Frontal cortex (tissue), 4 donors: ENCODE measurements around the gene TGFBR3. TPM values are rescaled to one million over a fixed set of nuclear protein-coding genes. Genes with fewer than 3 reads are reported as not detected.
"Not testable (repeated sequence)": the region's sequence is repeated elsewhere in the genome, so short reads cannot be mapped to it uniquely, and the experiment has no call there.

Source experiments
- DNase-seq, 2 donors: peaks; one replicate each; pipeline ENCODE4 v3.0.0; 2012; ENCODE audit warnings: low spot score in 2 of 2
- FAIRE-seq: peaks from 2 replicates; lab custom pipeline; 2012; peaks lifted over from hg19 to GRCh38; lab: Jason Lieb, UNC
- total RNA-seq: library from RNA; depleted of rRNA; stranded (reverse); fragments of >200 nt; gene quantifications from one replicate; pipeline ENCODE4 v1.2.3, GENCODE V29; 2014
- donor health status: control.
- donor health status: control.
- donor health status: control.

The TGFBR3 gene
- total RNA-seq, 1 donor from 2014 or later: 4.9 TPM

DNA sequence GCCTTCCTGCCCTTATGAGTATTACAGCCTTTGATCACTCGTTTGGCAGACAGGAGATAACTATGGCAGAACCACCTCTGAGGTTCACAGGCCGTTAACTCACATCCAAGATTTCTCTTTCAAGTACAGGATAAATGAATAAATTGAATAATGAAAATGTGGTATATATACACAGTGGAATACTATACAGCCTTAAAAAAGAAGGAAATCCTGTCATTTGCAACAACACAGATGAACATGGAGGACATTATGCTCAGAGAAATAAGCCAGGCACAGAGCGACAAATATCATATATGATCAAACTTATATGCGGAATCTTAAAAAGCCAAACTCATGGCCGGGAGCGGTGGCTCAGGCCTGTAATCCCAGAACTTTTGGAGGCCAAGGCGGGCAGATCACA lies 32.6 kb downstream of the TGFBR3 start:
- FAIRE-seq: no peak
- no peak for DNase-seq

DNA sequence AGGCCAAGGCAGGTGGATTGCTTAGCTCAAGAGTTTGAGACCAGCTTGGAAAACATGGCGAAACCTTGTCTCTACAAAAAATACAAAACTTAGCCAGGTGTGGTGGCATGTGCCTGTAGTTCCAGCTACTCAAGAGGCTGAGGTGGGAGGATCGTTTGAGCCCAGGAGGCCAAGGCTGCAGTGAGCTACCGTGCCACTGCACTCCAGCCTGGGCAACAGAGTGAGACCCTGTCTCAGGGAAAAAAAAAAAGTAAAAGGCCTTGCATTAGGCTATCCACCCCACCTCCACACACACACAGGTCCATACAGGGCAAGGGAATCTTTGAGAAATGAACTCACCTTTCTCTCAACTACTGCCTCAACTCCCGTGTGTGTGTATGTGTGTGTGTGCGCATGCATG lies 33.9 kb downstream of the TGFBR3 start:
- DNase-seq, FAIRE-seq: not testable (repeated sequence)

DNA sequence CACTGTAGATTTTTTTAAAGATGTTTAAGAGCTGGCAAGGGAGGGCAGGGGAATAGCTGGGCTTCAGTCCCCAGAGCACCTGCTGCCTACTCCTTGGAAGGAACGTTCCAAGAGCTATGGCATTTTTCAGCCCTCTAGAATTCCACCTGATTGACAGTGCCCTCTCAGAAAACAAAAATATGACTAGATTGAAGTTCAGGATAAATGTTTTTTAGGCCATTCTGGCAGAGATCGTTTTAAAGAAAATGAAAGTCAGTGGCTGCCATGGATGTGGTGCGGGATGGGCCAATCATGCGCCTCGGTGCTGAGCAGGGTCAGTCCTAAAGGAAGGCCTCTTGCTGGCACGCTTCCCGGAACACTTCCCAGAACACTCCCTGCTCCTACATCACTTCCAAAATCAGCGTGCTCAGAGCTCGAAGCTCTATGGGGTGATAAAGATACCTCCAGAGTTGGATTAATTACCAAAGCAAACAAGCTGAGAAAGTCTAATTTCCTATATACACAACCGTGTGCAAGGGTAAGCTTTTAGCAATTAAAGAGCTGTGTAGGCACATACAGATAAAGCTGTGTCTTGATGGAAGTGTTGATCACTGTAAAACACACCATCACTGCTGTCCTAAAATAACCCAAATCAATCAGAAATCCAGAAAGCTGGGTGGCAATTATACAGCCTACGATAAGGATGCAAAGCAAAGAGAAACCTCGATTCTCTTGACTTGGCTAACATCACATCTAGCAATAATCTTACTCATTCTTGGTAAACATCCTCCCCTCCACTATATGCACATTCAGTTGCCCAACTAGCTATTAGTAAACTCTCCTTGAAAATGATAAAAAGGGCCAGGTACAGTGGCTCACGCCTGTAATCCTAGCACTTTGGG lies 34.6 kb downstream of the TGFBR3 start:
- peak in 1 of 2 donors; percentile 39 for DNase-seq
- FAIRE-seq: no peak

GRCh38 chr1:91850708-91851107 lies 35.2 kb downstream of the TGFBR3 start:
- DNase-seq (no peak), FAIRE-seq (no peak)

GRCh38 chr1:91847851-91848250 lies 38.1 kb downstream of the TGFBR3 start:
- no peak for FAIRE-seq
- DNase-seq: no peak

- DNase-seq (no peak), FAIRE-seq (no peak)
Observed at GRCh38 chr1:91846639-91847013, 39.3 kb downstream of the TGFBR3 start.

GRCh38 chr1:91846007-91846638 lies 39.8 kb downstream of the TGFBR3 start:
- FAIRE-seq (no peak), DNase-seq (no peak)

GRCh38 chr1:91844862-91845528 lies 41.0 kb downstream of the TGFBR3 start:
- no peak for FAIRE-seq
- DNase-seq: no peak

- no peak for FAIRE-seq
Observed at GRCh38 chr1:91843843-91844242, 42.1 kb downstream of the TGFBR3 start.

GRCh38 chr1:91842563-91842962 lies 43.4 kb downstream of the TGFBR3 start:
- DNase-seq: no peak

More at GRCh38 chr1:91843843-91844242, 42.1 kb downstream of the TGFBR3 start:
- no peak for DNase-seq

GRCh38 chr1:91842056-91842455 lies 43.9 kb downstream of the TGFBR3 start:
- DNase-seq: no peak
- FAIRE-seq: no peak

More at GRCh38 chr1:91842563-91842962, 43.4 kb downstream of the TGFBR3 start:
- no peak for FAIRE-seq

DNA sequence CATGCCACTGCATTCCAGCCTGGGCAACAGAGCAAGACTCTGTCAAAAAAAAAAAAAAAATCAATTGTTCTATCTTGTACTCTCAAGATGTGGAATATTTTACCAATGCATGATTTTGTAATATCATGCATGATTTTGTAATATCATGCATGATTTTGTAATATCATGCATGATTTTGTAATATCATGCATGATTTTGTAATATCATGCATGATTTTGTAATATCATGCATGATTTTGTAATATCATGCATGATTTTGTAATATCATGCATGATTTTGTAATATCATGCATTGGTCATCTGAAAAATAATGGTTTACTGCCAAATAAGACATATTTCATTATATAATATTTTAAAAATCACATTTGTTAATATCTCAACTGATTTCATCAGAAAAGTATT lies 45.7 kb downstream of the TGFBR3 start:
- FAIRE-seq, DNase-seq: not testable (repeated sequence)

DNA sequence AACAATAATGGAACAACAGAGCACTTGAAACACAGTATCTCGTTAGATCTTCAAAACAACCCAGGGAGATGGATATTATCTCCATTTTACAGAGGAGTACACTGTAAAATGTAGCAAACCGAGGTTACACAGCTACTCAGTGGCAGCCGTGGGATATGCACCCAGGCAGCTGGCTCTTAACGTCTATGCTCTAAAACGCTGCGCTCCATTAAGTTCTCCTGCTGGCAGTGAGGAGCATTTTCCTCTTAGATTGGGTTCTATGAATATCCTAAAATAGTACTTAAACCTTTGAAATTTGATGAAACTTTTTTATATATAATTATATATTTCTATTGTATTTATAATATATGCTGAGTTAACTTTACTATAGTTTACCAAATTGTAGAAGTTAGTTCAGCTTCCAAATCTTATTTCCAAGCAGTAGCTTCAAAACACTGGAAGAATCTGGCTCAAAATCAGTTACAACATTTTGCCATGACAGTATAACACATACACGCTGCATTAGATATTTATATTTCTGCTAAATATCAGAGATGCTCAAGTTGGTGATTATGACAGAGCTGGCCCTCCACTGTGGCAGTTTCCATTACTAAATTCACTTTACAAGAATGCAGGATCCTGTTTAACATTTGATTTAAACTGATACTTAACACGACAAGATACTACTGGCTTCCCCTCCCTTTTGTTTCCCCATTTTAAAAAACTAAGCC lies 49.5 kb downstream of the TGFBR3 start:
- DNase-seq: no peak

GRCh38 chr1:91835087-91835521 lies 50.8 kb downstream of the TGFBR3 start:
- FAIRE-seq: no peak

More for the DNA sequence above, 49.5 kb downstream of the TGFBR3 start:
- FAIRE-seq: no peak

DNA sequence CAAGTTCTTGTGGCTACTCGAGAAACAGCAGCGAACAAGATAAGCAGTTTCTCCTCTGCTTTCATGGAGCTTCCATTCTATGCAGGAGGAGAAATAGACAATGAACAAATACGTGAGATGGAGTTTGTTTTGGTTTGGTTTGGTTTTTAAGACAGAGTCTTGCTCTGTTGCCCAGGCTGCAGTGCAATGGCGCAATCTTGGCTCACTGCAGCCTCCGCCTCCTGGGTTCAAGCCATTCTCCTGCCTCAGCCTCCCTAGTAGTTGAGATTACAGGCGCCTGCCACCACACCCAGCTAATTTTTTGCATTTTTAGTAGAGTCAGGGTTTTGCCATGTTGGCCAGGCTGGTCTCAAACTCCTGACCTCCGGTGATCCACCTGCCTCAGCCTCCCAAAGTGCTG lies 51.4 kb downstream of the TGFBR3 start:
- not testable (repeated sequence) for FAIRE-seq, DNase-seq

More at GRCh38 chr1:91835087-91835521, 50.8 kb downstream of the TGFBR3 start:
- DNase-seq: no peak

DNA sequence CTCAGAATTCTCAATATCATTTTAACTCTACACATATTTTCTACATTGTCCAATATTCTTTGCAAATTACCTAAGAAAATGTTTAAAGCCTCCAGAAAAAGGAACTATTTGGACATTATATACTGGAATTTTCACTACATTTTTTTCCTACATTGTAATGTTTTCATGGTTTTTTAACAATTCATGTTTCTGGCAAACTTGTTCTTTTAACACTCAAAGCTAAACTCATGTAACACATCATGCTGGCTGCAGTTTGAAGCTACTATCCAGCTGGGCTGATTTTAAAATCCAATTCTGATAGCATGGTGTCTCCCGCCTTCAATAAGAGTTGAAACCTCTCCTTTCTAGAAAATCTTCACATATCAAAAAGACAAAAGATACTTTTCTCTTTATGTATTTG lies 52.0 kb downstream of the TGFBR3 start:
- DNase-seq (no peak), FAIRE-seq (no peak)

GRCh38 chr1:91831132-91831930 lies 54.6 kb downstream of the TGFBR3 start:
- FAIRE-seq: no peak
- no peak for DNase-seq

DNA sequence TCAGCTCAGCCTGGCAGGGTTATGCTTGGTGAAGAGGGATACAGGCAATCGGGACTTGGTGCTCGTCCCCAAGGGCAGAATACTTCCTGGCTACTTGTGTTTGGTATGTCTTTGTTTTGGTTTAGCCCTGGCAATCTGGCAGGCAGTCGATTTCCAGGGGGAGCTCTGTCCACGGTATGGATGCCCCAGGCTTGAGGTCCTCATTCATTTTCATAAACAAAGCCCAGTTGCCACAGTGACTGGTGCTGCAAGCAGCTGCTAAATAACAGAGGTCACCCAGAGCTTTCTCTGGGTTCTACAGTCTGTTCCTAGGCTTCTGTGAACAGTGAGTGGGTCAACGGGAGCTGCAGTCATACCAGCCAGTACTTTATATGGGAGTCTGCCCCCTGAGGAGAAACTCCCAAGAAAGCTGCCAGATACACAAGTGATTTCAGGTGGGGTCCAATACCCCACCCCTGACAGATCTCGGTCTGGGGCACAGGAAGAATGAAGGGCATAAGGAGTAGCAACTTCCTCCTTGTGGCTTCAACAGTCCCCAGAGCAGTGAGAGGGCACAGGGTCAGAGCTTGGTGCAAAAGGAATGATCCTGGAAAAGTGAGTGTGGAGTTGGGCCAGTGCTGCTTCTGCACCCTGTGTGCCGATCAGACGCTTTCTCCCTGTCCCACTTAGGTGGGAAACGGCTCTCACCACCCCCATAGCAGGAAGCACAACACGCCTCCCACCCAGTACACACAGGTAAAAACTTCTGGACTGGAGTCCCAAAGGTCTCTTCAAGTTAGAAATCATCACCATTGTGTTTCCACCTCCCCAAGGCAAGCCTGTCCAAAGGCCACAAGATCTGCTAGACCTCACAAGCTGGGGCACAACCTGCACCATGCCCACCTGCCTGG lies 55.5 kb downstream of the TGFBR3 start:
- FAIRE-seq (no peak), DNase-seq (no peak)
